Skeletal muscle tissue (tissue), 1 donor: ENCODE measurements around the gene OR1L1. TPM values are rescaled to one million over a fixed set of nuclear protein-coding genes. Genes with fewer than 3 reads are reported as not detected.

Source experiments
- total RNA-seq: library from RNA; depleted of rRNA; stranded (reverse); fragments of >200 nt; gene quantifications from one replicate; pipeline ENCODE4 v1.2.3, GENCODE V29; 2014

The OR1L1 gene
- total RNA-seq, 1 donor from 2014 or later, result not detected

Other genes with a start within 250 kb of the OR1L1 start
- gene OR1J1, start 183.8 kb upstream of the OR1L1 start, total RNA-seq, result not detected
- not detected for gene OR1J2, start 150.9 kb upstream of the OR1L1 start, total RNA-seq
- not detected for gene OR1J4, start 142.6 kb upstream of the OR1L1 start, total RNA-seq
- not detected for gene OR1N1, start 134.4 kb upstream of the OR1L1 start, total RNA-seq
- gene OR1N2, start 108.6 kb upstream of the OR1L1 start, total RNA-seq, result not detected
- not detected for gene OR1L8, start 78.3 kb upstream of the OR1L1 start, total RNA-seq
- not detected for gene OR1Q1, start 47.0 kb upstream of the OR1L1 start, total RNA-seq
- gene OR1B1, start 4.1 kb upstream of the OR1L1 start, total RNA-seq, result 0.52 TPM
- not detected for gene OR1L3, start 13.4 kb downstream of the OR1L1 start, total RNA-seq
- not detected for gene OR1L4, start 62.3 kb downstream of the OR1L1 start, total RNA-seq
- gene OR1L6, start 80.6 kb downstream of the OR1L1 start, total RNA-seq, result not detected
- not detected for gene OR5C1, start 127.2 kb downstream of the OR1L1 start, total RNA-seq
- gene OR1K1, start 138.4 kb downstream of the OR1L1 start, total RNA-seq, result not detected
- gene PDCL, start 166.9 kb downstream of the OR1L1 start, total RNA-seq, result 23.5 TPM
- 35.5 TPM for gene RC3H2, start 243.6 kb downstream of the OR1L1 start, total RNA-seq